GM12878 (cell line): ENCODE results near the gene CLDN19. TPM values are rescaled to one million over a fixed set of nuclear protein-coding genes. Genes with fewer than 3 reads are reported as not detected.

Experiments used
- ATAC-seq: fragments of 200-7000 bp; cut with Tn5 transposase; 3 replicates; pipeline ENCODE4 v1.9.1; 2020; ENCODE audit warnings: mild to moderate bottlenecking, moderate library complexity
- BruUV-seq: library from RNA; stranded (reverse); fragments of 400-500 nt; replicated peaks from 2 replicates; lab custom pipeline; 2021; lab: Mats Ljungman, UMichigan
- CTCF ChIA-PET: fragments of 300-600 bp; sonication (Branson Sonifier 250); formaldehyde crosslinking; extraction: SDS; loops from one replicate; lab custom pipeline; 2021; ENCODE audit warnings: inconsistent platforms; lab: Yijun Ruan, JAX
- POLR2A ChIA-PET: fragments of 350-600 bp; formaldehyde crosslinking; extraction: SDS; loops from one replicate; lab custom pipeline; 2021; ENCODE audit warnings: inconsistent platforms; lab: Charles Lee
- RAD21 ChIA-PET: fragments of 300-600 bp; sonication (Branson Sonifier 250); formaldehyde crosslinking; loops from one replicate; lab custom pipeline; 2023; ENCODE audit warnings: antibody characterized with exemption; ENCODE audit not compliant: unreplicated experiment; lab: Charles Lee
- SMC1A ChIA-PET: fragments of 300-600 bp; sonication (Branson Sonifier 250); formaldehyde crosslinking; loops from one replicate; lab custom pipeline; 2023; ENCODE audit not compliant: unreplicated experiment, uncharacterized antibody; lab: Charles Lee
- DNase-seq: peaks from one replicate; pipeline ENCODE4 v3.0.0-alpha.2; 2011; ENCODE audit warnings: low read depth, low spot score
- FAIRE-seq: peaks from 3 replicates; lab custom pipeline; 2011; peaks lifted over from hg19 to GRCh38; lab: Jason Lieb, UNC
- H2AFZ ChIP-seq: 2 replicates; pipeline ENCODE4 v1.6.0; 2011; ENCODE audit warnings: low read depth, low read length, control low read depth; ENCODE audit not compliant: control insufficient read depth
- H3K27ac ChIP-seq: 2 replicates; pipeline ENCODE4 v1.5.1; 2011; ENCODE audit warnings: control low read depth; ENCODE audit not compliant: control insufficient read depth, insufficient read depth
- H3K27me3 ChIP-seq, 2 experiments: replicated peaks in 1 of 2; 2 replicates each; pipeline versions ENCODE4 v1.6.0 to v1.6.1; 2011; ENCODE audit warnings: low read length in 1 of 2; ENCODE audit not compliant: control insufficient read depth in 2 of 2, insufficient read depth in 2 of 2
- H3K36me3 ChIP-seq, 2 experiments: 2 replicates each; pipeline ENCODE4 v1.5.1; 2011; ENCODE audit warnings: low read length in 1 of 2; ENCODE audit not compliant: control insufficient read depth in 2 of 2, insufficient read depth in 2 of 2
- H3K4me1 ChIP-seq: 2 replicates; pipeline ENCODE4 v1.6.1; 2011; ENCODE audit warnings: mild to moderate bottlenecking, low read length, moderate library complexity, mixed read lengths; ENCODE audit not compliant: control insufficient read depth, insufficient read depth
- H3K4me2 ChIP-seq: 2 replicates; pipeline ENCODE4 v1.6.0; 2011; ENCODE audit warnings: control low read depth; ENCODE audit not compliant: control insufficient read depth, insufficient read depth
- H3K4me3 ChIP-seq: fragments of 200-600 bp; sonication (generic); 2 replicates; pipeline ENCODE4 v1.5.1; 2016
- H3K79me2 ChIP-seq: 2 replicates; pipeline ENCODE4 v1.6.0; 2011; ENCODE audit warnings: low read length; ENCODE audit not compliant: control insufficient read depth, insufficient read depth
- H3K9ac ChIP-seq: 2 replicates; pipeline ENCODE4 v1.8.0; 2011; ENCODE audit warnings: low read length, control low read depth, mixed read lengths; ENCODE audit not compliant: control insufficient read depth, insufficient read depth
- H3K9me3 ChIP-seq: replicated peaks from 3 replicates; pipeline ENCODE4 v1.5.1; 2011; ENCODE audit warnings: mild to moderate bottlenecking, low read length; ENCODE audit not compliant: control insufficient read depth, insufficient read depth
- H4K20me1 ChIP-seq: 2 replicates; pipeline ENCODE4 v1.6.0; 2011; ENCODE audit not compliant: control insufficient read depth, insufficient read depth
- CBX3 ChIP-seq: fragments of 200-600 bp; sonication (generic); IDR thresholded peaks from 2 replicates; pipeline ENCODE4 v1.6.1; 2016; ENCODE audit warnings: low read depth, borderline replicate concordance
- CTCF ChIP-seq, 3 experiments: IDR thresholded peaks in 2 of 3; conservative IDR thresholded peaks in 1 of 3; 2 replicates each; pipeline ENCODE4 v1.5.1; 2011; ENCODE audit warnings: low read depth in 3 of 3, low read length in 3 of 3, mild to moderate bottlenecking in 3 of 3, control low read depth in 2 of 3, moderate library complexity in 2 of 3, inconsistent platforms in 1 of 3, mixed read lengths in 1 of 3; ENCODE audit not compliant: control insufficient read depth in 2 of 3, insufficient read depth in 1 of 3; ENCODE audit errors: extremely low read depth in 1 of 3
- CUX1 ChIP-seq: IDR thresholded peaks from 2 replicates; pipeline ENCODE4 v1.6.1; 2012; ENCODE audit warnings: improper control_type of control experiment, low read depth, low read length; ENCODE audit not compliant: insufficient replicate concordance
- HDAC6 ChIP-seq: fragments of 200-600 bp; sonication (generic); IDR thresholded peaks from one replicate; pipeline ENCODE4 v1.8.0; 2017; ENCODE audit warnings: antibody characterized with exemption; ENCODE audit not compliant: unreplicated experiment
- IRF5 ChIP-seq: fragments of 450-650 bp; IDR thresholded peaks from 2 replicates; pipeline ENCODE4 v1.6.1; 2017; ENCODE audit warnings: borderline replicate concordance
- NKRF ChIP-seq: fragments of 450-650 bp; conservative IDR thresholded peaks from 2 replicates; pipeline ENCODE4 v1.6.1; 2017; ENCODE audit warnings: mild to moderate bottlenecking, moderate library complexity
- RAD21 ChIP-seq: IDR thresholded peaks from 2 replicates; pipeline ENCODE4 v1.6.1; 2011; ENCODE audit warnings: mild to moderate bottlenecking, low read depth, low read length, moderate library complexity; ENCODE audit not compliant: insufficient read depth
- RB1 ChIP-seq: fragments of 450-650 bp; formaldehyde crosslinking; IDR thresholded peaks from 2 replicates; pipeline ENCODE4 v1.6.1; 2017; ENCODE audit warnings: mild to moderate bottlenecking, borderline replicate concordance
- RCOR1 ChIP-seq: conservative IDR thresholded peaks from 2 replicates; pipeline ENCODE4 v1.6.1; 2012; ENCODE audit warnings: low read depth, low read length, improper control_type of control experiment
- SMARCA5 ChIP-seq: fragments of 450-650 bp; IDR thresholded peaks from 2 replicates; pipeline ENCODE4 v1.6.1; 2017; ENCODE audit warnings: mild to moderate bottlenecking
- SREBF2 ChIP-seq: IDR thresholded peaks from 2 replicates; pipeline ENCODE4 v1.6.1; 2012; ENCODE audit warnings: mild to moderate bottlenecking, low read length
- WGBS: methylation state at CpG from one replicate; pipeline ENCODE4 v1.1.6; 2016; ENCODE audit warnings: low lambda C conversion rate; ENCODE audit not compliant: insufficient replicate concordance, insufficient coverage; ENCODE audit errors: missing lambda C conversion rate; 5-methylcytosine and 5-hydroxymethylcytosine counted together
- in situ Hi-C: fragments of 300-500 bp; cut with MboI; formaldehyde crosslinking; loops from 9 replicates; pipeline ENCODE4 v1.14.3; 2018; ENCODE audit warnings: mixed read lengths
- intact Hi-C: fragments of 100-400 bp; cut with micrococcal nuclease; formaldehyde crosslinking; loops from one replicate; pipeline ENCODE4 v1.14.2; 2022; ENCODE audit not compliant: unreplicated experiment
- polyA plus RNA-seq, 11 experiments: library from polyadenylated mRNA; depleted of rRNA in 4 of 11; unstranded in 6 of 11; stranded (reverse) in 5 of 11; fragments of >200 nt; fragmentation: Nextera tagmentation in 4 of 11; fragmentation: Illumina TruSeq in 1 of 11; extraction: Ambion mirVana in 4 of 11; extraction: Trizol in 1 of 11; gene quantifications; 1 replicate in 1 of 11; 2 replicates in 10 of 11; pipeline versions ENCODE4 v1.2.1 to v1.2.3, GENCODE V29; 2011 to 2016; ENCODE audit warnings: inconsistent platforms in 2 of 11, missing spikeins in 2 of 11, low read depth in 1 of 11
- total RNA-seq, 4 experiments: library from RNA; depleted of rRNA in 3 of 4; stranded (reverse); fragments of >200 nt in 3 of 4; fragmentation: Illumina TruSeq in 1 of 4; extraction: Trizol in 1 of 4; gene quantifications; 2 replicates each; pipeline versions ENCODE4 v1.2.1 to v1.2.3, GENCODE V29; 2013 to 2021

The CLDN19 gene
- total and polyA plus RNA-seq, 10 of the 15 experiments (the other 5 are each of a cell fraction or from before 2014, with no cell fraction given), result not detected

GRCh38 chr1:42690477-42691156 lies 49.4 kb downstream of the CLDN19 start:
- peak; percentile 45 for ATAC-seq
- peak overlapping the region; percentile 78 for H3K4me2 ChIP-seq
- TF ChIP-seq SMARCA5 (no peak), NKRF (no peak), CBX3 (no peak), HDAC6 (no peak), SREBF2 (no peak), RB1 (no peak), RAD21 (peak; percentile 39), IRF5 (no peak), CTCF (IDR thresholded peaks at IDR 0.05 in 2 of 3, conservative IDR thresholded peaks at IDR 0.05 in 1 of 3; ENCODE audit: control insufficient read depth in 2 of 3, extremely low read depth in 1 of 3, insufficient read depth in 1 of 3, low read depth in 3 of 3, low read length in 3 of 3) (peak; percentile 22 to 36 (median 26); a peak in 4 of 6 replicates), RCOR1 (no peak), CUX1 (no peak)

More at GRCh38 chr1:42690477-42691156, 49.4 kb downstream of the CLDN19 start:
- RAD21 ChIA-PET, result interaction anchor here (0.6 to 3.0 kb wide), 8 partner anchors 9 to 700 kb away, joined by 3 to 24 read pairs (median 5); partner anchors contain the start of genes C1orf50, P3H1, PPIH and YBX1
- CTCF ChIA-PET, result interaction anchor here (0.6 to 2.4 kb wide), 19 partner anchors 10 to 383 kb away, joined by 3 to 12 read pairs (median 4); partner anchors contain the start of genes P3H1 and PPIH
- intact Hi-C loops (no loop called here), in situ Hi-C loops (no loop called here)
- DNase-seq (no peak), FAIRE-seq (no peak)
- 0% methylated on average over 1 of the region's 1 CpG for WGBS
- POLR2A ChIA-PET, result interaction anchor here (0.6 to 1.7 kb wide), 3 partner anchors 9 to 37 kb away, joined by 3 to 6 read pairs (median 4); partner anchors contain the start of genes PPIH and YBX1
- H3K27ac ChIP-seq, result no peak overlapping the region
- peak overlapping the region; percentile 30; the same call in 1 of the 2 replicates for H3K4me3 ChIP-seq
- no peak overlapping the region for H3K9ac ChIP-seq
- no TSS peak for BruUV-seq
- SMC1A ChIA-PET, result interaction anchor here (0.7 to 2.5 kb wide), 12 partner anchors 9 to 357 kb away, joined by 3 to 8 read pairs (median 4); partner anchors contain the start of genes PPIH and YBX1
- no peaks in the 10 kb centered on the region for H3K27me3 ChIP-seq
- H3K4me1 ChIP-seq, result peaks cover 14% of the 10 kb centered on the region
- H3K36me3 ChIP-seq, result peaks cover 0 to 34% of the 10 kb centered on the region in 2 experiments; a peak in 3 of 4 replicates
- H4K20me1 ChIP-seq, result peaks cover 5% of the 10 kb centered on the region; the same call in 1 of the 2 replicates
- peaks cover 97% of the 10 kb centered on the region for H3K79me2 ChIP-seq
- no peak overlapping the region for H2AFZ ChIP-seq
- no peaks in the 10 kb centered on the region; the same call in 2 of the 3 replicates for H3K9me3 ChIP-seq
